Measurements from ENCODE around the gene SCMH1. TPM values are rescaled to one million over a fixed set of nuclear protein-coding genes. Genes with fewer than 3 reads are reported as not detected.

The SCMH1 gene
- total RNA-seq, 1 experiment from 2014 or later, result 28.0 TPM

GRCh38 chr1:41051022-41051421 is 191.1 kb downstream of the SCMH1 start:
- Histone ChIP-seq H3K4me2 (ENCODE audit: low read length) (no peak overlapping the region), H3K4me1 (ENCODE audit: control insufficient read depth in 1 of 2, insufficient read depth in 2 of 2, low read length in 2 of 2) (no peaks in the 10 kb centered on the region), H3K27me3 (ENCODE audit: insufficient read depth, low read length) (no peaks in the 10 kb centered on the region), H4K20me1 (ENCODE audit: insufficient read depth) (no peaks in the 10 kb centered on the region), H3K9ac (ENCODE audit: low read length) (no peak overlapping the region), H3K36me3 (ENCODE audit: control insufficient read depth in 1 of 2, insufficient read depth in 2 of 2, low read length in 2 of 2) (peaks cover 0 to 5% of the 10 kb centered on the region in 2 experiments; a peak in 1 of 4 replicates), H3K4me3 (replicated peaks in 1 of 2; ENCODE audit: low read depth in 1 of 2, low read length in 2 of 2) (no peak overlapping the region), H3K27ac (ENCODE audit: low read depth, low read length) (no peak overlapping the region), H3K9me3 (ENCODE audit: control insufficient read depth in 1 of 2, insufficient read depth in 1 of 2, low read depth in 1 of 2, low read length in 2 of 2) (no peaks in the 10 kb centered on the region), H3K79me2 (ENCODE audit: insufficient read depth, low read length) (no peaks in the 10 kb centered on the region), H3K9me2 (ENCODE audit: insufficient read depth) (no peaks in the 10 kb centered on the region), H2AFZ (ENCODE audit: low read depth, low read length, poor library complexity, severe bottlenecking) (no peak overlapping the region)
- DNase-seq (ENCODE audit: low read depth, low spot score) (no peak), ATAC-seq (no peak)
- POLR2A ChIA-PET, result no interaction called here
- BruUV-seq (replicated peaks), result no TSS peak
- RAD21 ChIA-PET (ENCODE audit: low non-redundant PET in 1 of 2, low total read pairs in 2 of 2, uncharacterized antibody in 2 of 2, unreplicated experiment in 2 of 2), result no interaction called here
- CTCF ChIA-PET, result no interaction called here
- intact Hi-C loops (cut with micrococcal nuclease), result no loop called here
- TF ChIP-seq EZH2phosphoT487 (IDR thresholded peaks at IDR 0.05; ENCODE audit: borderline replicate concordance) (no peak), ZBTB33 (IDR thresholded peaks at IDR 0.05; ENCODE audit: extremely low read depth, insufficient replicate concordance, low read length) (no peak), SP1 (IDR thresholded peaks at IDR 0.05; ENCODE audit: low read depth) (no peak), ZNF274 (IDR thresholded peaks at IDR 0.05; ENCODE audit: low read depth, low read length) (no peak), RAD21 (IDR thresholded peaks at IDR 0.05; ENCODE audit: low read depth) (no peak), CEBPB (IDR thresholded peaks at IDR 0.05; ENCODE audit: low read depth) (no peak), POLR2A (IDR thresholded peaks at IDR 0.05; ENCODE audit: borderline replicate concordance, extremely low read depth, insufficient read depth, insufficient read length) (no peak), POLR2AphosphoS5 (IDR thresholded peaks at IDR 0.05; ENCODE audit: low read depth, low read length) (no peak), TCF7L2 (IDR thresholded peaks at IDR 0.05; ENCODE audit: borderline replicate concordance, extremely low read depth, insufficient read depth, insufficient read length) (no peak), ELF1 (IDR thresholded peaks at IDR 0.05; ENCODE audit: borderline replicate concordance, low read depth) (no peak), JUND (IDR thresholded peaks at IDR 0.05) (no peak), ATF3 (IDR thresholded peaks at IDR 0.05) (no peak), FOSL1 (IDR thresholded peaks at IDR 0.05; ENCODE audit: low read depth) (no peak), SIN3A (IDR thresholded peaks at IDR 0.05; ENCODE audit: low read depth) (no peak), ZFX (IDR thresholded peaks at IDR 0.05) (no peak), YY1 (IDR thresholded peaks at IDR 0.05; ENCODE audit: extremely low read depth, insufficient replicate concordance, low read depth, low read length) (no peak), CTCF (IDR thresholded peaks at IDR 0.05 in 2 of 3, conservative IDR thresholded peaks at IDR 0.05 in 1 of 3; ENCODE audit: borderline replicate concordance in 1 of 3, insufficient read depth in 1 of 3, low read depth in 2 of 3, low read length in 2 of 3) (no peak), SRF (IDR thresholded peaks at IDR 0.05; ENCODE audit: low read depth) (no peak), EGR1 (IDR thresholded peaks at IDR 0.05; ENCODE audit: low read depth) (no peak), EZH2 (IDR thresholded peaks at IDR 0.05) (no peak)
